Hepatocyte (in vitro differentiated cells): ENCODE measurements around the gene WASL. TPM values are rescaled to one million over a fixed set of nuclear protein-coding genes. Genes with fewer than 3 reads are reported as not detected.

ENCODE experiments used
- DNase-seq: peaks from one replicate; pipeline ENCODE4 v3.0.0-alpha.2; 2016; ENCODE audit warnings: low spot score
- H2AFZ ChIP-seq: fragments of 200-600 bp; sonication (generic); 2 replicates; pipeline ENCODE4 v1.6.0; 2016; ENCODE audit warnings: antibody characterized with exemption, mild to moderate bottlenecking
- H3K27ac ChIP-seq: fragments of 200-600 bp; sonication (generic); 2 replicates; pipeline ENCODE4 v1.5.1; 2016; ENCODE audit warnings: mild to moderate bottlenecking
- H3K27me3 ChIP-seq: fragments of 200-600 bp; sonication (generic); 2 replicates; pipeline ENCODE4 v1.6.1; 2016
- H3K36me3 ChIP-seq: fragments of 200-600 bp; sonication (generic); replicated peaks from 2 replicates; pipeline ENCODE4 v1.5.1; 2016; ENCODE audit warnings: low read depth; ENCODE audit not compliant: insufficient read depth
- H3K4me1 ChIP-seq: fragments of 200-600 bp; sonication (generic); 2 replicates; pipeline ENCODE4 v1.5.1; 2016; ENCODE audit warnings: mild to moderate bottlenecking, moderate library complexity; ENCODE audit not compliant: insufficient read depth
- H3K4me2 ChIP-seq: fragments of 200-600 bp; sonication (generic); 2 replicates; pipeline ENCODE4 v1.6.0; 2016
- H3K4me3 ChIP-seq: fragments of 200-600 bp; sonication (generic); 2 replicates; pipeline ENCODE4 v1.5.1; 2016; ENCODE audit warnings: mild to moderate bottlenecking
- H3K79me2 ChIP-seq: fragments of 200-600 bp; sonication (generic); 2 replicates; pipeline ENCODE4 v1.6.0; 2017; ENCODE audit warnings: mild to moderate bottlenecking
- H3K9me2 ChIP-seq: fragments of 200-600 bp; sonication (generic); replicated peaks from 2 replicates; pipeline ENCODE4 v1.6.0; 2017; ENCODE audit warnings: mild to moderate bottlenecking; ENCODE audit not compliant: insufficient read depth
- H3K9me3 ChIP-seq: fragments of 200-600 bp; sonication (generic); 2 replicates; pipeline ENCODE4 v1.5.1; 2016; ENCODE audit warnings: low read depth, mild to moderate bottlenecking
- H4K20me1 ChIP-seq: fragments of 200-600 bp; sonication (generic); 2 replicates; pipeline ENCODE4 v1.6.0; 2016; ENCODE audit warnings: mild to moderate bottlenecking; ENCODE audit not compliant: insufficient read depth, poor library complexity, severe bottlenecking
- EZH2 ChIP-seq: fragments of 200-600 bp; sonication (generic); IDR thresholded peaks from 2 replicates; pipeline ENCODE4 v1.6.1; 2016; ENCODE audit warnings: antibody characterized with exemption, mild to moderate bottlenecking, borderline replicate concordance
- EZH2phosphoT487 ChIP-seq: fragments of 200-600 bp; sonication (generic); IDR thresholded peaks from one replicate; pipeline ENCODE4 v1.6.1; 2018; ENCODE audit warnings: antibody characterized with exemption, mild to moderate bottlenecking, low read depth, moderate library complexity; ENCODE audit not compliant: unreplicated experiment, severe bottlenecking
- WGBS: methylation state at CpG from one replicate; pipeline ENCODE4 v1.1.6; 2016; ENCODE audit warnings: low lambda C conversion rate; ENCODE audit errors: missing lambda C conversion rate; 5-methylcytosine and 5-hydroxymethylcytosine counted together
- polyA plus RNA-seq: library from polyadenylated mRNA; unstranded; fragments of >200 nt; fragmentation: Nextera tagmentation; extraction: Ambion mirVana; gene quantifications from 2 replicates; pipeline ENCODE4 v1.2.1, GENCODE V29; 2016
- total RNA-seq: library from RNA; depleted of rRNA; stranded (reverse); fragments of >200 nt; gene quantifications from 2 replicates; pipeline ENCODE4 v1.2.3, GENCODE V29; 2014
- TF ChIP-seq, protein P1 (sequence below): fragments of 200-600 bp; sonication (generic); IDR thresholded peaks from 2 replicates; pipeline ENCODE4 v1.5.1; 2016; ENCODE audit warnings: antibody characterized with exemption, mild to moderate bottlenecking; ENCODE audit not compliant: poor library complexity

Gene WASL
- total and polyA plus RNA-seq, 2 experiments from 2014 or later = 36.8 to 48.9 TPM

DNA sequence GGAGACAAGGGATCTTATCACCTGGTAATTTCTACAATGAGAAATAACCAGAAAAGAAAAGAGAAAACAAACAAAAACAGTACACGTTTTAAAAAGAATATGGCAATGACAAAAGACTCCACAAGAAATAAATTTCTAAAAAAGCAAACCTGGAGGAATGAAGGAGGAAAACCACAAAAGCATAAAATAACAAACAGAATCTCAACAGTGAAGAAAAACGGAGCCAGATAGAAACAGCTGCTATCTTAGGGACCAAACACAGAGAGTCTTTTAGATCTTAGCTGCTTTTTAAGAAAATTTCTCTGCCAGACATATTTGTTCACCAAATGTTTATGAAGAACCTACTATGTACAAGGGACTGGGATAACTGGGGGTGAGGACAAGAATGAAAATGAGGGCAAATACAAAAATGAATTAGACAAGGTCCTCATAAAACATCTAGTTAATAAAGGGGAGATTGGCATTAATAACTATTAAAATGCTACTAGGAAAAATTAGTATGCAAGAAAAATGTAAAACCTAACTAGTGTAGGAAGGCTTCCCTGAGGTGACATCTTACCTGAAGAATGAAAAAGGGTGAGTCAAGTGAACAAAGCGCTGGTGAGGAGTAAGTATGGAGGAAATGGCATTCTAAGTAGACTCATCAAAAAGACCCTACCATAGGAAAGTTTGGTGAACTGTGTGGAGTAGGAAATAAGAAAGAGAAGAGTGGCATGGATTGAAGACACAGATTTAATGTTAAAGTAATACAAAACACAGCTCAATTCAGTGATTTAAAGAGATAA, 34.3 kb downstream of the WASL start:
- H3K27me3 ChIP-seq = no peaks in the 10 kb centered on the region
- no peaks in the 10 kb centered on the region for H3K9me3 ChIP-seq
- no peak for DNase-seq
- no peak overlapping the region for H2AFZ ChIP-seq
- H4K20me1 ChIP-seq = peaks cover 49% of the 10 kb centered on the region
- 85% methylated on average over 3 of the region's 3 CpGs for WGBS
- peak overlapping the region; percentile 7 for H3K27ac ChIP-seq
- peaks cover 6% of the 10 kb centered on the region for H3K4me1 ChIP-seq
- H3K79me2 ChIP-seq = peaks cover 98% of the 10 kb centered on the region
- H3K4me3 ChIP-seq = no peak overlapping the region
- no peaks in the 10 kb centered on the region for H3K9me2 ChIP-seq
- no peak for TF ChIP-seq EZH2
- no peaks in the 10 kb centered on the region for H3K36me3 ChIP-seq
- no peak overlapping the region for H3K4me2 ChIP-seq

DNA sequence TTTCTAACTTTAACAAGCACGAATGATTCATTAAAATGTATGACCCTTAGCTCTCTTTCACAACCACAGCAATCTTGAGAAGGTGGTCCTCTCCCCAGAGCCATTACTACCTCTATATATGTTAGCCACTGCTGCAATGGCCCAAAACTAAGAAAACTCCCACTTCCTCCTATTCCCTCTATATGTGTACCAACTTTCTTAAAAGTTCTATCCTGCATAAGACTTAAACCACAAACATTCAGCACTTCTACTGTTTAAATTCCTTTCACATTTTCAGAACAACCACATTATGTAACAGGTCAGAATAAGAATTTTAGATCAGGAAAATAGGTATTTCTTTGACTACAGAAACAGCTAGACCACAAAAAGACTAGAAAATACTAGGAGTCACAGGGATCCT, 36.2 kb downstream of the WASL start:
- peaks cover 97% of the 10 kb centered on the region for H3K79me2 ChIP-seq
- DNase-seq = no peak
- H3K9me3 ChIP-seq = no peaks in the 10 kb centered on the region
- peaks cover 13% of the 10 kb centered on the region for H3K4me1 ChIP-seq
- no peak overlapping the region for H2AFZ ChIP-seq
- H3K4me2 ChIP-seq = no peak overlapping the region
- H3K27ac ChIP-seq = no peak overlapping the region
- no peaks in the 10 kb centered on the region for H3K27me3 ChIP-seq
- H3K36me3 ChIP-seq = no peaks in the 10 kb centered on the region
- H3K9me2 ChIP-seq = no peaks in the 10 kb centered on the region
- no peak overlapping the region for H3K4me3 ChIP-seq
- WGBS = 83% methylated on average over 1 of the region's 1 CpG
- H4K20me1 ChIP-seq = peaks cover 47% of the 10 kb centered on the region
- TF ChIP-seq EZH2phosphoT487 = no peak
- no peak for TF ChIP-seq EZH2
- TF ChIP-seq, protein P1, sequence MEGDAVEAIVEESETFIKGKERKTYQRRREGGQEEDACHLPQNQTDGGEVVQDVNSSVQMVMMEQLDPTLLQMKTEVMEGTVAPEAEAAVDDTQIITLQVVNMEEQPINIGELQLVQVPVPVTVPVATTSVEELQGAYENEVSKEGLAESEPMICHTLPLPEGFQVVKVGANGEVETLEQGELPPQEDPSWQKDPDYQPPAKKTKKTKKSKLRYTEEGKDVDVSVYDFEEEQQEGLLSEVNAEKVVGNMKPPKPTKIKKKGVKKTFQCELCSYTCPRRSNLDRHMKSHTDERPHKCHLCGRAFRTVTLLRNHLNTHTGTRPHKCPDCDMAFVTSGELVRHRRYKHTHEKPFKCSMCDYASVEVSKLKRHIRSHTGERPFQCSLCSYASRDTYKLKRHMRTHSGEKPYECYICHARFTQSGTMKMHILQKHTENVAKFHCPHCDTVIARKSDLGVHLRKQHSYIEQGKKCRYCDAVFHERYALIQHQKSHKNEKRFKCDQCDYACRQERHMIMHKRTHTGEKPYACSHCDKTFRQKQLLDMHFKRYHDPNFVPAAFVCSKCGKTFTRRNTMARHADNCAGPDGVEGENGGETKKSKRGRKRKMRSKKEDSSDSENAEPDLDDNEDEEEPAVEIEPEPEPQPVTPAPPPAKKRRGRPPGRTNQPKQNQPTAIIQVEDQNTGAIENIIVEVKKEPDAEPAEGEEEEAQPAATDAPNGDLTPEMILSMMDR = no peak

DNA sequence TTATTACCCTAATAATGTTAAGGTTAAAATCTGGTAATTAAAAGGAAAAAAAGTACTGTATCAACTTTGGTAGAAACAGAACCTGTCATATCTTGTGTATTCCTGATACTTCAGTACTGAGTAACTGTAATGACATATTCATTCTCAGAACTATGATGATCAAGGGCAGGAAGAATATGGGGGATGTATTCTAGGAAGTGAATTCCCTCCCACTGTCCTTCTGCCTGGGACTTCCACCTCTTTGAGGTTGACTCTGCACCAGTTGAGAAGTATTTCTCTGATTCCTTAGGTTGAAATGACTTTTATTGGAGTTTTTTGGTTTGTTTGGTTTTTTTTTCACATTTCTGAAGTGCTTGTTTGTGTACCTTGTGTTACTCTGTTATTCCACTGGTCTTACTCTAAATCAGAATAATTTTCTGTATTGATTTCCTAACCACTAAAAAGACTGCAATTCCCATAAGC, 36.9 kb downstream of the WASL start:
- TF ChIP-seq, protein P1 = no peak
- TF ChIP-seq EZH2phosphoT487 (no peak), EZH2 (no peak)
- no peaks in the 10 kb centered on the region for H3K9me2 ChIP-seq
- no peaks in the 10 kb centered on the region for H3K9me3 ChIP-seq
- no peak overlapping the region for H3K4me3 ChIP-seq
- no peaks in the 10 kb centered on the region for H3K36me3 ChIP-seq
- H3K79me2 ChIP-seq = peaks cover 97% of the 10 kb centered on the region
- no peak for DNase-seq
- H3K4me2 ChIP-seq = no peak overlapping the region
- H3K4me1 ChIP-seq = peaks cover 13% of the 10 kb centered on the region
- no peak overlapping the region for H3K27ac ChIP-seq
- peaks cover 46% of the 10 kb centered on the region for H4K20me1 ChIP-seq
- H2AFZ ChIP-seq = no peak overlapping the region
- no peaks in the 10 kb centered on the region for H3K27me3 ChIP-seq

DNA sequence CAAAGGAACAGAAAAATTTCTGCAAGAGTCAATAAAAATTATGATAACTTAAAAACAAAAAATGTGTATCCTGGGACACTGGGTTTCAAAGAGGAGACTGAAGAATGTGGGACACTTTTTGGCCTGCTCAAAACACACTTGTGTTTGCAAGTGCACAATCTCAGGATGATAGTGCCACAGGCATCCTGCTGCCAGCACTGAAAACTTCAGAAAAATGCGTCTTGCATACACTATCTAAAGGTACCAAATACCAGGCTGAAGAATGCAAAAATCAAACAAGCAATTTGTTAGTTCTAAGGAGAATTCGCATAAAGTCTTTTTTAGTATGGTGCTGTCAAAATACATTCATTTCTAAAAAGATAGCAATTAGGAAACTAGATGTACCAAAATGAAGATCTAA, 38.1 kb downstream of the WASL start:
- no peaks in the 10 kb centered on the region for H3K9me3 ChIP-seq
- no peak overlapping the region for H2AFZ ChIP-seq
- H3K4me3 ChIP-seq = no peak overlapping the region
- peaks cover 90% of the 10 kb centered on the region for H3K79me2 ChIP-seq
- TF ChIP-seq EZH2phosphoT487 = no peak
- TF ChIP-seq, protein P1 = no peak
- H3K4me1 ChIP-seq = peaks cover 13% of the 10 kb centered on the region
- peaks cover 37% of the 10 kb centered on the region for H4K20me1 ChIP-seq
- H3K9me2 ChIP-seq = no peaks in the 10 kb centered on the region
- H3K27me3 ChIP-seq = no peaks in the 10 kb centered on the region
- DNase-seq = no peak
- WGBS = 66% methylated on average over 2 of the region's 2 CpGs
- H3K36me3 ChIP-seq = no peaks in the 10 kb centered on the region
- no peak overlapping the region for H3K4me2 ChIP-seq
- no peak overlapping the region for H3K27ac ChIP-seq
